ENCODE data around the gene CHST12. TPM values are rescaled to one million over a fixed set of nuclear protein-coding genes. Genes with fewer than 3 reads are reported as not detected.

The CHST12 gene
- total and polyA plus RNA-seq, 7 donors: 1.2 to 11.9 (median 10.3) TPM

DNA sequence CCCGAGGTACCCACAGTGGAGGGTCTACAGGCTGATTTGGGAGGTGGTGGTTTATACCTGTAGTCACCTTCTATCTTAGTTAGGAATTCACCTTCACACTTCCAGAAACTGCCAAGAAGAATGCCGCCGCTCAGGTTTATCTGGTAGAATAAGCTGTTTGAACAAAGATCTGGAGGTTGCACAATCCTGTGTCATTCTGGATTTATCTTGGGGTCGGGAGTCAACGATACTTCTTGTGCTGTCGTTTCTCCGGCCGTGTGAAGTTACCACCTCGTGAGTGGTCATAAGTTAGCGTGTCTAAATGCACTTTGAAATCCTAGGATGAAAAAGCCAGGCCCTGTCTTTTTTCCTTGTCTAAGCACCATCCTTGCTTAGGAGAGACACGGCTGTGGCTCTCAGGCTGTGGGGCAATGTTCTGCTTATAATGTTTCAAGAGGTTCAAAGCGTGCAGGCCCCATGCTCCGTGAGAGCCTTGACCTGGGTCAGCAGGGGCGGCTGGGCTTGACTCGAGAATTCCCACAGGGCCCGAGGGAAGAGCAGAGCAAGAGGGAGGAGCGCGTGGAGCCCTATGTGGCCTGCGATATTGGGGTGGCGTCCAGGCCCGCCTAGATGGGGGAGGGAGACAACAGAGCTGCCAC is 37.3 kb downstream of the CHST12 start:
- TF ChIP-seq POLR2A (IDR thresholded peaks at IDR 0.05) (no peak), POLR2AphosphoS5 (IDR thresholded peaks at IDR 0.05) (no peak), EP300 (IDR thresholded peaks at IDR 0.05) (no peak)
- TF ChIP-seq, protein P1, sequence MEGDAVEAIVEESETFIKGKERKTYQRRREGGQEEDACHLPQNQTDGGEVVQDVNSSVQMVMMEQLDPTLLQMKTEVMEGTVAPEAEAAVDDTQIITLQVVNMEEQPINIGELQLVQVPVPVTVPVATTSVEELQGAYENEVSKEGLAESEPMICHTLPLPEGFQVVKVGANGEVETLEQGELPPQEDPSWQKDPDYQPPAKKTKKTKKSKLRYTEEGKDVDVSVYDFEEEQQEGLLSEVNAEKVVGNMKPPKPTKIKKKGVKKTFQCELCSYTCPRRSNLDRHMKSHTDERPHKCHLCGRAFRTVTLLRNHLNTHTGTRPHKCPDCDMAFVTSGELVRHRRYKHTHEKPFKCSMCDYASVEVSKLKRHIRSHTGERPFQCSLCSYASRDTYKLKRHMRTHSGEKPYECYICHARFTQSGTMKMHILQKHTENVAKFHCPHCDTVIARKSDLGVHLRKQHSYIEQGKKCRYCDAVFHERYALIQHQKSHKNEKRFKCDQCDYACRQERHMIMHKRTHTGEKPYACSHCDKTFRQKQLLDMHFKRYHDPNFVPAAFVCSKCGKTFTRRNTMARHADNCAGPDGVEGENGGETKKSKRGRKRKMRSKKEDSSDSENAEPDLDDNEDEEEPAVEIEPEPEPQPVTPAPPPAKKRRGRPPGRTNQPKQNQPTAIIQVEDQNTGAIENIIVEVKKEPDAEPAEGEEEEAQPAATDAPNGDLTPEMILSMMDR (IDR thresholded peaks at IDR 0.05): no peak
- 86 to 88% methylated on average over 21 of the region's 21 CpGs for WGBS, 2 donors
- no peak for DNase-seq
- peaks cover 0 to 12% (median 0%) of the 10 kb centered on the region in 4 donors for H3K36me3 ChIP-seq
- no peaks in the 10 kb centered on the region for H3K27me3 ChIP-seq
- H3K9me3 ChIP-seq: no peaks in the 10 kb centered on the region
- intact Hi-C loops (cut with DNase I): no loop called here
- no peak overlapping the region for H3K4me3 ChIP-seq
- H3K4me1 ChIP-seq: peaks cover 0 to 12% (median 4%) of the 10 kb centered on the region in 4 donors
- H3K27ac ChIP-seq: no peak overlapping the region

- intact Hi-C loops (cut with DNase I): no loop called here
- no peaks in the 10 kb centered on the region for H3K27me3 ChIP-seq
- peaks cover 0 to 4% (median 0%) of the 10 kb centered on the region in 4 donors for H3K36me3 ChIP-seq
- TF ChIP-seq POLR2A (IDR thresholded peaks at IDR 0.05): no peak
- H3K9me3 ChIP-seq: no peaks in the 10 kb centered on the region
- H3K4me1 ChIP-seq: peaks cover 0 to 12% (median 4%) of the 10 kb centered on the region in 4 donors
- H3K27ac ChIP-seq: no peak overlapping the region
- WGBS, 2 donors: 89 to 94% methylated on average over 5 of the region's 5 CpGs
- no peak overlapping the region for H3K4me3 ChIP-seq
- no peak for DNase-seq
These were observed 38.1 kb downstream of the CHST12 start for GRCh38 chr7:2441430-2442058.

DNA sequence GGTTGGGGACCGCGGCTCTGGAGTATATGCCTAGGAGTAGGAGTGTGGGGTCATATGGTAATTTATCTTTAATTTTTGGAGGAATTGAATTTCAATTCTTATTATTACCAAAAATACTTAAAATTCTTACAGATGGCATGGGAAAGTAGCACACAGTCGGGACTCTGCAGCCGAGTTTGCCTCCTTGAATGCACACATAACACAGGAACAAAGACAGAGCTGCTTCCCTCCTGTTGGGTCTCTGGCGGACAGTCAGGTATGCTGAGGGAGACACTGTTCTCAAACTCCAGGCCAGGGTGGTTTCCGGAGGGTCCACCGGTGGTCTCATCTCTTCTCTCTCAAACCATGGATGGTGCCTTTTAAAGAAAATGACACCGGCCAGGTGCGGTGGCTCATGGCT is 40.1 kb downstream of the CHST12 start:
- H3K4me3 ChIP-seq: no peak overlapping the region
- TF ChIP-seq POLR2AphosphoS5 (IDR thresholded peaks at IDR 0.05): no peak
- TF ChIP-seq, protein P1 (IDR thresholded peaks at IDR 0.05): no peak
- TF ChIP-seq POLR2A (IDR thresholded peaks at IDR 0.05): no peak
- no peak for TF ChIP-seq EP300 (IDR thresholded peaks at IDR 0.05)
- H3K27ac ChIP-seq: no peak overlapping the region
- WGBS, 2 donors: 92 to 97% methylated on average over 9 of the region's 9 CpGs
- H3K36me3 ChIP-seq: no peaks in the 10 kb centered on the region
- no peak for DNase-seq
- H3K27me3 ChIP-seq: no peaks in the 10 kb centered on the region
- peaks cover 0 to 12% (median 4%) of the 10 kb centered on the region in 4 donors for H3K4me1 ChIP-seq
- no peaks in the 10 kb centered on the region for H3K9me3 ChIP-seq
- intact Hi-C loops (cut with DNase I): no loop called here

DNA sequence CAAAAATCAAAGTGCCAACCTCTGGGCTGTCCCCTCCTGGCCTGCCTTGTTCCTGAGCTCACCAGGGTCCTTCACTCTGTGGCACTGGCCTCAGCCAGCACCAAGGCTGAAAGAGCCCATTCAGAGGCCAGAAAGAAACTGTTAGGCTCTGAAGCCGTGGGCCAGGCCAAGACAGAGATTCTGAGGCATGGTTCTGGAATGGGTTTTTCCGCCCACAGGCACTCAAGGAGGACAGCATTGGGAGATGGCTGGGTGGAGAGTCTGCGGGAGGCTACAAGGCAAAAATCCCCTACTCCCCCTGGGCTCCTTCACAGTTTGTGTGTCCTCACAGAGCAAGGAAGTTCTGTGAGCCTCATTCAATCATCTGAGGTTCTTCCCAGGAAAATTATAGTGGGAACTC is 41.1 kb downstream of the CHST12 start:
- H3K4me3 ChIP-seq: no peak overlapping the region
- H3K27me3 ChIP-seq: no peaks in the 10 kb centered on the region
- no peaks in the 10 kb centered on the region for H3K36me3 ChIP-seq
- H3K4me1 ChIP-seq: peaks cover 0 to 12% (median 4%) of the 10 kb centered on the region in 4 donors
- peak; percentile 74 for DNase-seq
- H3K9me3 ChIP-seq: no peaks in the 10 kb centered on the region
- TF ChIP-seq POLR2A (IDR thresholded peaks at IDR 0.05) (no peak), POLR2AphosphoS5 (IDR thresholded peaks at IDR 0.05) (no peak), EP300 (IDR thresholded peaks at IDR 0.05) (no peak)
- 76 to 81% methylated on average over 3 of the region's 3 CpGs for WGBS, 2 donors
- intact Hi-C loops (cut with DNase I): no loop called here
- H3K27ac ChIP-seq: peak overlapping the region; percentile 15 to 51 (median 34)

DNA sequence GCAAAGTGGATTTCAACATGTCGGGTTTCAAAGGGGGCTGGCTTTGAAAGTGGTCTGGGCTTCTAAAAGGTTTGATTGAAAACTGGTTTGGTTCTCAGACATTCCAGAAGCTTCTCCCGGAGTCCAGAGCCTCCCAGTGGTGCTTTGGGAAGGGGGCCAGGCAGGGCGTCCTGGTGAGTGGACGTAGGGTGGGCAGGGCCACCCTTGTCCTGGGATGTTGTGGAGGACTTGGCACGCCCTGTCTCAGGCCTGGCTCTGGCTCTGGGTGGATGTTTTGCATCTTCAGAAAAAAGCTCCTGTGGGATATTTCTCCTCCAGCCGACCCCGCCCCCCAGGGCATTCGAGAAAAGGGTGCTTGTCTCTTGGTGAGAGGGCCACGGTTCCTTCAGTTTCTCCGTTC is 41.6 kb downstream of the CHST12 start:
- Histone ChIP-seq H3K4me3 (no peak overlapping the region), H3K27me3 (no peaks in the 10 kb centered on the region), H3K27ac (peak overlapping the region; percentile 15 to 51 (median 34)), H3K36me3 (no peaks in the 10 kb centered on the region), H3K4me1 (peaks cover 0 to 12% (median 4%) of the 10 kb centered on the region in 4 donors), H3K9me3 (no peaks in the 10 kb centered on the region)
- peak; percentile 76 for DNase-seq
- intact Hi-C loops (cut with DNase I): no loop called here
- WGBS, 2 donors: 88 to 91% methylated on average over 10 of the region's 10 CpGs
- TF ChIP-seq EP300 (IDR thresholded peaks at IDR 0.05) (no peak), POLR2AphosphoS5 (IDR thresholded peaks at IDR 0.05) (no peak), POLR2A (IDR thresholded peaks at IDR 0.05) (no peak)
- TF ChIP-seq, protein P1 (IDR thresholded peaks at IDR 0.05): no peak
